RPMI8226 (cell line): ENCODE results near the gene PARP15.
A peak's percentile ranks its signal among the peaks of the same experiment; 100 is the strongest.
"Not testable (repeated sequence)": the region's sequence is repeated elsewhere in the genome, so short reads cannot be mapped to it uniquely, and the experiment has no call there.

Experiments
- DNase-seq: peaks from one replicate; pipeline ENCODE4 v3.0.0-alpha.2; 2015

Gene PARP15

GRCh38 chr3:122674339-122674738, 96.9 kb downstream of the PARP15 start:
- DNase-seq: no peak

GRCh38 chr3:122676759-122677158, 99.3 kb downstream of the PARP15 start:
- DNase-seq: no peak

GRCh38 chr3:122677216-122677615, 99.8 kb downstream of the PARP15 start:
- no peak for DNase-seq

- no peak for DNase-seq
Observed at GRCh38 chr3:122678506-122678905, 101.1 kb downstream of the PARP15 start.

GRCh38 chr3:122679085-122679881, 101.8 kb downstream of the PARP15 start:
- peak; percentile 80 for DNase-seq

GRCh38 chr3:122679882-122680474, 102.5 kb downstream of the PARP15 start:
- peak; percentile 12 for DNase-seq

GRCh38 chr3:122680475-122681283, 103.2 kb downstream of the PARP15 start, which contains the start of gene PARP14:
PARP14 (plus strand) TSS chr3:122680839; CDS start chr3:122680884, 45 bp downstream.
- peak; percentile 84 for DNase-seq

- DNase-seq: no peak
Observed at GRCh38 chr3:122681284-122681973, 104.0 kb downstream of the PARP15 start.

- no peak for DNase-seq
Observed at GRCh38 chr3:122681974-122682409, 104.5 kb downstream of the PARP15 start.

GRCh38 chr3:122682778-122683411, 105.4 kb downstream of the PARP15 start:
- DNase-seq: not testable (repeated sequence)

- DNase-seq: no peak
Observed at GRCh38 chr3:122687298-122687697, 109.8 kb downstream of the PARP15 start.
